Central memory CD8-positive, alpha-beta T cell (primary cell): ENCODE results near the gene SPTB.

ENCODE experiments used
- ATAC-seq: fragments of 150-1000 bp; cut with Tn5 transposase; replicated peaks from 2 replicates; pipeline ENCODE4 v1.10.0; 2022; ENCODE audit warnings: mild to moderate bottlenecking, moderate FRiP score, moderate number of reproducible peaks; ENCODE audit not compliant: poor library complexity, severe bottlenecking; ENCODE audit errors: extremely low read depth
- DNase-seq, 2 donors: peaks; one replicate each; pipeline ENCODE4 v3.0.0; 2021; ENCODE audit warnings: low spot score in 2 of 2
- H3K27ac Mint-ChIP-seq: one replicate; pipeline ENCODE4 v1.8.0; 2022; ENCODE audit warnings: low read depth, mild to moderate bottlenecking, moderate library complexity, mixed read lengths
- H3K27me3 Mint-ChIP-seq: one replicate; pipeline ENCODE4 v1.8.0; 2022; ENCODE audit warnings: mixed read lengths
- H3K36me3 Mint-ChIP-seq: one replicate; pipeline ENCODE4 v1.8.0; 2022; ENCODE audit warnings: mild to moderate bottlenecking, moderate library complexity, mixed read lengths; ENCODE audit not compliant: insufficient read depth
- H3K4me1 Mint-ChIP-seq: one replicate; pipeline ENCODE4 v1.8.0; 2022; ENCODE audit warnings: mixed read lengths
- H3K4me3 Mint-ChIP-seq: one replicate; pipeline ENCODE4 v1.8.0; 2022; ENCODE audit warnings: mild to moderate bottlenecking, moderate library complexity, mixed read lengths
- H3K9me3 Mint-ChIP-seq: one replicate; pipeline ENCODE4 v1.8.0; 2022; ENCODE audit warnings: mixed read lengths

SPTB gene

GRCh38 chr14:64879635-64880220 is at the start of gene SPTB:
Gene SPTB, minus strand, starts transcription at chr14:64879907. Its CDS starts 56,813 bp downstream, at chr14:64823094.
- Mint-ChIP-seq H3K36me3 (peaks cover 1% of the 10 kb centered on the region), H3K27ac (no peak within 1 kb of the TSS), H3K27me3 (peaks cover 84% of the 10 kb centered on the region), H3K4me1 (no peaks in the 10 kb centered on the region), H3K4me3 (peak within 1 kb of the TSS; percentile 79), H3K9me3 (no peaks in the 10 kb centered on the region)
- ATAC-seq (peak; percentile 66), DNase-seq (peak in 1 of 2 donors; percentile 16)

- no peak overlapping the region for H3K4me3 Mint-ChIP-seq
- H3K27me3 Mint-ChIP-seq: no peaks in the 10 kb centered on the region
- H3K4me1 Mint-ChIP-seq: peaks cover 11% of the 10 kb centered on the region
- peaks cover 38% of the 10 kb centered on the region for H3K36me3 Mint-ChIP-seq
- no peak overlapping the region for H3K27ac Mint-ChIP-seq
- no peak for DNase-seq
- ATAC-seq: peak; percentile 29
- H3K9me3 Mint-ChIP-seq: no peaks in the 10 kb centered on the region
These were observed 49.3 kb upstream of the SPTB start for GRCh38 chr14:64929014-64929359.

DNA sequence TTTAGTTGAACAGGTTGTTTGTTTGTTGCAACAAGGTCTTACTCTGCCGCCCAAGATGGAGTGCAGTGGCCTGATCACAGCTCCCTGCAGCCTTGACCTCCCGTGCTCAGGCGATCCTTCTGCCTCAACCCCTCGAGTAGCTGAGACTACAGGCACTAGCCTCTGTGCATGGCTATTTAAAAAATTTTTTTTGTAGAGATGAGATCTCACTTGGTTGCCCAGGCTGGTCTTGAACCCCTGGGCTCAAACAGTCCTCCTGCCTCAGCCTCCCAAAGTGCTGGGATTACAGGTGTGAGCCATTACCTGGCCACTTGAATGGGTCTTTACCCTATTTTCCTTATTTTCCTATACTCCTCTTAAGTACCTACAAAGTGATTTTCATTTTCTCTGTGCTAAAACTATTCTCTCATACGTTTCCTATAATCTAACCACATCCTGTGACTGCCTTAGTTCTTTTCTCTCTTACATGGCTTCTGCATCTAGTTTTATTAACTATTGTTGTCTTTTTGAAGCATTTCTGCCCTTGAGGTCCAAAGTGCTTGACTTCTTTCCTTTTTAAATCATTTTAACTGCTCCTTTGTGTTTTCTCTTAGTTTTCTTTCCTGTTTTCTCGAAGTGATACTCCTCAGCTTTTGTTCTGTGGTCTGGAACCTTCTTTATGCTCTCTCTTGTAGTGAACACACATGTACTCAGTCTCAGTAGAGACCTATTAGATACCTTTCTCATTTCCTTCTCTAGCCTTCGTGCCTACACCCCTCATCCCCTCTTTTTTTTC is 48.7 kb upstream of the SPTB start:
- H3K36me3 Mint-ChIP-seq: peaks cover 37% of the 10 kb centered on the region
- peak; percentile 92 for ATAC-seq

DNA sequence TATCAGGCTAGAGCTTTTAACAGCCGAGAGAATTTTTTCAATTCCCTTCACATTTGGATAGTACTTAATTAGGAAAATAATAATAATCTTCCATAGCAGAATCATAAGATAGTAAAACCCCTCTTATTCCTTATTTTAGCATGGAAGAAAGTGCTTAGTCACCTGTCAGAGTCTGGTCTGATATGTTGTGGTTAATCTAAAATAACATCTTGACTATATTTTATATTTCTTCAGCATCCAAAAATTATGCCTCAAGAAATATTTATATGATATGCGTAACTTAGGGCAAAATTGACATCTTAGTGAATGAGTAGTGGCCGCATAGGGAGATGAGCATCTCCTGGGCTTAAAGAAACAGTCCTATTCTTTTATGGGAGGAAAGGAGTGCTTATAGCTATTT is 47.3 kb upstream of the SPTB start:
- Mint-ChIP-seq H3K4me3 (no peak overlapping the region), H3K27ac (peak overlapping the region; percentile 14), H3K27me3 (no peaks in the 10 kb centered on the region), H3K9me3 (no peaks in the 10 kb centered on the region), H3K4me1 (peaks cover 11% of the 10 kb centered on the region), H3K36me3 (peaks cover 27% of the 10 kb centered on the region)
- DNase-seq: no peak
- ATAC-seq: no peak

More for the DNA sequence above, 48.7 kb upstream of the SPTB start:
- Mint-ChIP-seq H3K4me3 (no peak overlapping the region), H3K27me3 (no peaks in the 10 kb centered on the region), H3K4me1 (peaks cover 11% of the 10 kb centered on the region), H3K27ac (no peak overlapping the region), H3K9me3 (no peaks in the 10 kb centered on the region)
- no peak for DNase-seq

DNA sequence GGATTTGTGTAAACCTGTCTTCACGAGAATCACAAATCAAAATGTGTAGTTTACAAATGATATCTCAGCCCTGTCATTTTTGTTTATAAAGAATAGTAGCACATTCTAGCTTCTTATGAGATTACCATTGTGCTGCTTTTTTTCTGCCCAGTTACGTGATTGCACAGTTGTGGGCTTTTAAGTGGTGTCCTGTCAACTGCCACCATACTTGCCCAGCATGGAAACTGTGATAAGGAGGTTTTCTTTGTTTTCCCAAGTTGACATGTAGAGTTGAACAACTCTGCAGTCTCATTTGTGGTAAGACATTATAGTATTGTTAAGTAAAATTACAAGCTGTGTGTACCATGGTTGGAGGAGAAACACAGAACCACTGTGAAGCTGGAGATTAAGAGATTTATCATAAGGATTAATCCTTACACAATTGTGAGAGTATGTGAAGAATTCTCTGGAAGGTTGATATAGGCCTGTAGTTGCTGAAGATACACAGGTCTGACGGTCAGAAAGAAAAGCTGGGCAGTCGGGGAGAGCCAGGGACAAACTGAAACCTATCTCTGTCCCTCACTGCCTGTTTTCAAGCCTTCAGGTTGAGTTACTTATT is 46.8 kb upstream of the SPTB start:
- H3K4me3 Mint-ChIP-seq: no peak overlapping the region
- H3K9me3 Mint-ChIP-seq: no peaks in the 10 kb centered on the region
- peaks cover 16% of the 10 kb centered on the region for H3K4me1 Mint-ChIP-seq
- H3K27me3 Mint-ChIP-seq: no peaks in the 10 kb centered on the region
- ATAC-seq (no peak), DNase-seq (no peak)
- H3K36me3 Mint-ChIP-seq: peaks cover 26% of the 10 kb centered on the region
- peak overlapping the region; percentile 14 for H3K27ac Mint-ChIP-seq

GRCh38 chr14:64923015-64923414 is 43.3 kb upstream of the SPTB start:
- DNase-seq: no peak
- no peak overlapping the region for H3K27ac Mint-ChIP-seq
- peaks cover 41% of the 10 kb centered on the region for H3K4me1 Mint-ChIP-seq
- no peak overlapping the region for H3K4me3 Mint-ChIP-seq
- no peaks in the 10 kb centered on the region for H3K9me3 Mint-ChIP-seq
- H3K27me3 Mint-ChIP-seq: no peaks in the 10 kb centered on the region
- no peak for ATAC-seq
- peaks cover 22% of the 10 kb centered on the region for H3K36me3 Mint-ChIP-seq

DNA sequence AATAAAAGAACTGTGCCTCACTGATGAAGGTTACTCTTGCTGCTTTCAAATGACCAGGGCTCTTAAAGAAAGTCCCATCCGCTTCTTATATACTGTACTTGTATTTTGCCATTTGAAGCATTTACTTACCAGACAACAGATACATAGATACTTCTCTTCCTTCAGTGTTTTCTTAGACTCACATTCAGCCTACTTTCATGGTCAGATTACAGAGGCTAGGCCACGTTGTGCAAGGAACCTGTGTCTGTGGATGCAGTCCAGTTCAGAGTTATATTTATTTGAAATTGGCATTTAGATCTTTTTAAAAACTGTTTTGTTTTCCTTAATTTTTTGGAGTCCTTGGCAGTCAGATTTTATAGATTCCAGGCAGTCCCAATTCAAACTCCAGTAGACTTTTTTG is 40.8 kb upstream of the SPTB start:
- peaks cover 18% of the 10 kb centered on the region for H3K36me3 Mint-ChIP-seq
- H3K27ac Mint-ChIP-seq: peak overlapping the region; percentile 26
- no peaks in the 10 kb centered on the region for H3K9me3 Mint-ChIP-seq
- no peak overlapping the region for H3K4me3 Mint-ChIP-seq
- ATAC-seq (no peak), DNase-seq (no peak)
- H3K27me3 Mint-ChIP-seq: no peaks in the 10 kb centered on the region
- H3K4me1 Mint-ChIP-seq: peaks cover 59% of the 10 kb centered on the region

- Mint-ChIP-seq H3K27me3 (no peaks in the 10 kb centered on the region), H3K27ac (peak overlapping the region; percentile 69), H3K4me1 (peaks cover 65% of the 10 kb centered on the region), H3K4me3 (no peak overlapping the region), H3K36me3 (peaks cover 19% of the 10 kb centered on the region), H3K9me3 (no peaks in the 10 kb centered on the region)
- ATAC-seq (no peak), DNase-seq (no peak)
These were observed 39.9 kb upstream of the SPTB start for GRCh38 chr14:64919618-64920017.

DNA sequence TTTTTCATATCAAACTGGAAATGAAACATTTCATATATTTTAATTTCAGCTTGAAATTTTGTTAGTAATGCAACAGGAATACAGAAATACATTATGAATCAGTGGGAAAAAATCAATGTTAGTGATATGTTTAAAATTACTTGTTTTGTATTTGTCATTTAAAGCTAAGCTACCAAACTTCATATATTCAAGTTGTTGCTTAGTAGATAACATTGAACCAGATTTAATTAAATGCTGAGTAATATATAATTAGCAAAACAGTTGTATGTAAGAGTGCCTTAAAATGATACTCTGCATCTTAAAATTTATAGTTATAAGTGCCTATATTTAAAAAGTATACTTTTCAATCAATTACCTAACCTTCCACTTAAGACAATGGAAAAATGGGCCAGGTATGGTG is 39.5 kb upstream of the SPTB start:
- Mint-ChIP-seq H3K36me3 (peaks cover 20% of the 10 kb centered on the region), H3K27me3 (no peaks in the 10 kb centered on the region), H3K27ac (peak overlapping the region; percentile 69), H3K9me3 (no peaks in the 10 kb centered on the region), H3K4me3 (no peak overlapping the region), H3K4me1 (peaks cover 63% of the 10 kb centered on the region)
- no peak for DNase-seq
- no peak for ATAC-seq

DNA sequence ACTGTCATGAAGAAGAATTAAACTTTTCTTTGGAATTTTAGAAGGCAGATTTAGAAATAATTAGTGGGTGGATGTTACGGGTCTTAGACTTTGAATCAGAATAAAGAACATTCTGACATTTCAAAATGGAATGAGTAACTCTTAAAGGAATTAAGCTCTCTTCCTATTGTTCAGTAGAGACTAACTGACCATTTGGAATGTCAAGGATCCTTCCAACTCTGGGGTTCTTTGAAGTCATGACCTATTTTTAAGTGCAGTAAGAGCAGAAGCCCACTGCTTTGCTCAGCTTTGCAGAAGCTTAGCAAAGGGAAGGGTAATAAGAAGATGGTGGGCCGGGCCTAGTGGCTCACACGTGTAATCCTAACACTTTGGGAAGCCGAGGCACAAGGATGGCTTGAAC is 38.5 kb upstream of the SPTB start:
- ATAC-seq (no peak), DNase-seq (no peak)
- Mint-ChIP-seq H3K27ac (peak overlapping the region; percentile 7), H3K4me3 (peak overlapping the region; percentile 2), H3K36me3 (peaks cover 20% of the 10 kb centered on the region), H3K27me3 (no peaks in the 10 kb centered on the region), H3K9me3 (no peaks in the 10 kb centered on the region), H3K4me1 (peaks cover 68% of the 10 kb centered on the region)

- H3K4me1 Mint-ChIP-seq: peaks cover 60% of the 10 kb centered on the region
- no peaks in the 10 kb centered on the region for H3K9me3 Mint-ChIP-seq
- peak overlapping the region; percentile 93 for H3K4me3 Mint-ChIP-seq
- H3K36me3 Mint-ChIP-seq: peaks cover 20% of the 10 kb centered on the region
- H3K27me3 Mint-ChIP-seq: peaks cover 8% of the 10 kb centered on the region
- H3K27ac Mint-ChIP-seq: peak overlapping the region; percentile 98
- no peak for ATAC-seq
- DNase-seq: no peak
These were observed 36.1 kb upstream of the SPTB start for GRCh38 chr14:64915797-64916196.

DNA sequence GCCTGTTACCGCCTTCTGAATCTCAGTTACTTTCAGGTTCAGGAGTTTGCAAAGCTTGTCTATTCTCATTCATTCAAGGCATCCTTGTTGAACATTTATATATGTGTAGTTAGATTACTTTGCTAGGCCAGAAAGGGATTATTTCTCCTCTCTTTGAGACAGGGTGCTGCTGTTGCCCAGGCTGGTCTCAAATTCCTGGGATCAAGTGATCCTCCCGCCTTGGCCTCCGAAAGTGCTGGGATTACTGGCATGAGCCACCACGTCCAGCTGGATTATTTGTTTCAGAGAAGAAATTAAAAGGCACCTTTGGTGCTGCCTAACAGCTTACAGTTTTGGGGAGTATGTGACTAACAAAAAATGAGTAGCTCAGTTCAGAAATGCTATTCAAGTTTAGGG is 35.3 kb upstream of the SPTB start:
- peaks cover 54% of the 10 kb centered on the region for H3K4me1 Mint-ChIP-seq

More for the DNA sequence above, 35.3 kb upstream of the SPTB start:
- peaks cover 8% of the 10 kb centered on the region for H3K27me3 Mint-ChIP-seq
- H3K9me3 Mint-ChIP-seq: no peaks in the 10 kb centered on the region
- peaks cover 20% of the 10 kb centered on the region for H3K36me3 Mint-ChIP-seq
- peak overlapping the region; percentile 93 for H3K4me3 Mint-ChIP-seq
- DNase-seq (no peak), ATAC-seq (no peak)
- peak overlapping the region; percentile 98 for H3K27ac Mint-ChIP-seq
